HEK293 (cell line): ENCODE data around the gene ADGRD1.

Experiments
- CTCF ChIP-seq: fragments of 450-650 bp; formaldehyde crosslinking; IDR thresholded peaks from 2 replicates; pipeline ENCODE4 v1.5.1; 2016; ENCODE audit warnings: missing biosample characterization, missing genetic modification characterization
- PRDM10 ChIP-seq: fragments of 450-650 bp; formaldehyde crosslinking; IDR thresholded peaks from 2 replicates; pipeline ENCODE4 v1.5.1; 2016; ENCODE audit warnings: missing biosample characterization, missing genetic modification characterization
- ZNF274 ChIP-seq, 2 experiments: fragments of 200-500 bp in 1 of 2; fragments of 450-650 bp in 1 of 2; sonication (Bioruptor generic) in 1 of 2; formaldehyde crosslinking in 1 of 2; IDR thresholded peaks; 2 replicates each; pipeline versions ENCODE4 v1.5.1 to v1.6.1; 2014 to 2016; ENCODE audit warnings: borderline replicate concordance in 1 of 2, inconsistent platforms in 1 of 2, low read length in 1 of 2, missing biosample characterization in 1 of 2, missing genetic modification characterization in 1 of 2

GRCh38 chr12:131084341-131085011, 130.8 kb downstream of the ADGRD1 start:
- TF ChIP-seq ZNF274 (IDR thresholded peaks at IDR 0.05; ENCODE audit: low read length) (no peak), ZNF274 (tag by site-specific recombination; IDR thresholded peaks at IDR 0.05; ENCODE audit: borderline replicate concordance) (no peak), PRDM10 (tag by site-specific recombination) (no peak), CTCF (no peak)
